GM18499 (cell line): Measurements from ENCODE around the gene FES.
A peak's percentile ranks its signal among the peaks of the same experiment; 100 is the strongest.
"Not testable (repeated sequence)": the region's sequence is repeated elsewhere in the genome, so short reads cannot be mapped to it uniquely, and the experiment has no call there.

Experiments
- ATAC-seq: cut with Tn5 transposase; IDR thresholded peaks from one replicate; pipeline ENCODE4 v1.9.1; 2021; ENCODE audit warnings: moderate number of reproducible peaks; ENCODE audit not compliant: insufficient read depth, unreplicated experiment

The FES gene

DNA sequence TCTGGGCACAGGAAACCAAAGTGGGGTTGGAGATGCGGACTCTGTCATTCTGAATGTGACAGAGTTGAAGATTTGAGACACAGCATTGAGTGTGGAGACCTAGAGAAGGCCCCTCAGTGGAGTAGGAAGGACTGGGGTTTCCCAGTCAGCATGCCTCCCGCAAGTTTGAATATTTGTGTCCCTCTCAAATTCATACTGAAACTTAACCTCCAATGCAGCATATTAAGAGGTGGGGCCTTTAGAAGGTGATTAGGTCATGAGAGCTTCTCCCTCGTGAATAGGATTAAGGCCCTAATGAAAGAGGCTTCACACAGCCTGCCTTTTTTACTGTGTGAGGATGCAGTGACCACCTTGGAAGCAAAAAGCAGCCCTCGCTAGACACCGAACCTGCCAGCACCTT is 40.1 kb downstream of the FES start:
- ATAC-seq, result peak; percentile 37

DNA sequence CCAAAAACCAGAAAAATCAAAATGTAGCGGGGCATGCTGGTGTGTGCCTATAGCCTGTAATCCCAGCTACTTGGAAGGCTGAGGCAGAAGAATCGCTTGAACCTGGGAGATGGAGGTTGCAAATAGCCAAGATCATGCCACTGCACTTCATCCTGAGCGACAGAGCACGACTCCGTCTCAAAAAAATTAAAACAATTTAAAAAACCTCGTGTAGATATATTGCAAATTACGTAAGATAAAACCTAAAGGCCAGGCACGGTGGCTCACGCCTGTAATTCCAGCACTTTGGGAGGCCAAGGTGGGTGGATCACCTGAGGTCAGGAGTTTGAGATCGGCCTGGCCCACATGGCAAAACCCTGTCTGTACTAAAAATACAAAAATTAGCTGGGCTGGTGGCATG is 42.5 kb downstream of the FES start:
- not testable (repeated sequence) for ATAC-seq

DNA sequence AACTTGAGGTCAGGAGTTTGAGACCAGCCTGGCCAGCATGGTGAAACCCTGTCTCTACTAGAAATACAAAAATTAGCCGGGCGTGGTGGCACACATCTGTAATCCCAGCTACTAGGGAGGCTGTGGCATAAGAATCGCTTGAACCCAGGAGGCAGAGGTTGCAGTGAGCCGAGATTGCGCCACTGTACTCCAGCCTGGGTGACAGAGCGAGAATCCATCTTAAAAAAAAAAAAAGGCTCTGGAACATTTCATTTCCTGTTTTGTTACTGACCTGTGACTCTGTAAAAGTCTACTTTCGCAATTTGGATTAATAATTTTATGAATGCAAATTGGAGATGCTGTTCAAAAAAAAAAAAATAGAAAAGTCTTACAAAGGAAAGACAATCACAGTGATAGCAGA is 43.8 kb downstream of the FES start:
- ATAC-seq, result not testable (repeated sequence)

DNA sequence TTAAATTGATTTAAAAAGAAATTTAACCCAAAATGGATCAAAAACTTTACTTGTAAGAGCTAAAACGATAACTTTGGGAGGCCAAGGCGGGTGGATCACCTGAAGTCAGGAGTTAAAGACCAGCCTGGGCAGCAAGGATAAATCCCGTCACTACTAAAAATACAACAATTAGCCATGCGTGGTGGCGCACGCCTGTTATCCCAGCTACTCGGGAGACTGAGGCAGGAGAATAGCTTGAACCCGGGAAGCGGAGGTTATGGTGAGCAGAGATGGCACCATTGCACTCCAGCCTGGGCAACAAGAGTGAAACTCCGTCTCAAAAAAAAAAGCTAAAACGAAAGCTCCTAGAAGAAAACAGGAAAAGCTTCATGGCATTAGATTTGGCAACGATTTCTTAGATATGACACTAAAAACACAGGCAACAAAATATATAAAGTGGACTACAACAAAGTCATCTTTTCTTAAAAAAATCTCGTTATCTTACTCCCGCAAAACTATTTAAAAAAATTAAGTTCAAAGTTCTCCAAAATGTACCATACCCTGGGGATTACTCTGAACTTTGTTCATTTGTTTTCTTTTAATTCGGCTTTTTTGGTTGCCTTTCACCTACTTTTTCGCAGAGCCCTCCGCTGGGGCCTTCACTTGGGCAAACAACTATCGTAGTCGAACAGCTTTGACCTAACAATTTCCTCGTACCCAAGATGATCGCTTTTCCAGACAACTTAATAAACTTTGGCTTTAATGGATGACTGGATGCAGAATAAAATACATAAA is 45.1 kb downstream of the FES start:
- ATAC-seq, result no peak

DNA sequence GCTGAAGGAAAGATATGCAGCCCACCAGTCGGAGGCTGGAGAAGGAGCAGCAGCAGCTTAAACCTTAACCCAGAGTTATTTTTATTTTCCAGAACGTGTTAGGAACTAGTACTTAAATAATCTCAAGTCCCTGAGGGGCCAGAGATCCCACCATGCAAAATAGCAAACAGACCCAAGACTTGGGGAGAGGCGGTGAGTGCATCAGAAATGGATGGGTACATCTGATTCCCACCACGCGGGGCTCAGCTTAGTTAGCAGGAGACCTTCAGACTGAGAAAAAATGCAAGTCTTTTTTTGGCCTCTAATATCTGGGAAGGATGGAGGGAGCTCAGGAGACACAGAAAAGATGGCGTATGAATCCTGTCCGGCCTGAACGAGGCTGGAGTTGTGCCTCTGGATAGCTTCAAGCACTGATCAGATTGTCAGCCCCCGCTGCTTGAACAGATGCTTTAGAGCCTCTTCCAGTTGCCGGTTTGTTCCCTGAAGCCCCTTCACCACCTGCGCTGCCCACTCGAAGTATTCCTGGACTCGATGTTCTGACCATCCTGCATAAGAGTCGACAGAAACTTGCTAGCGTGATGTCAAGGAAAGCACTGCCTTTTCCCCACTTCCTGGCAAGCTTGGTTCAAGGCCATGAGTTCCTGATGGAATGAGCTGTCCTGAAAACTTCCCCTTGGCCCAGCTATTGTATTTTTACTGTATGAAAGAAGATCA is 46.7 kb downstream of the FES start:
- no peak for ATAC-seq

DNA sequence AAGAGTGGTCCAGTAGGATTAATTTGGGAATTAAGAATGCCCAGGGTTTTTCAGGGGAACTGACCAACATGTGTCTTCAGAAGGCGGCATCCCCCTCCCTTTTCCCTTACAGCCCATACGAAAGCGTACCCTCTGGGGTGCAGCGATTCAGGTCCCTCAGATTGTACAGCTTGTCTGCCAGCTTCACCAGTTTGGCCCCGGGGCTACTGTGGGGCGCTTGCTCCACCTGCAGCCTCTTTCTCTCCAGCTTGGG is 47.2 kb downstream of the FES start:
- no peak for ATAC-seq

DNA sequence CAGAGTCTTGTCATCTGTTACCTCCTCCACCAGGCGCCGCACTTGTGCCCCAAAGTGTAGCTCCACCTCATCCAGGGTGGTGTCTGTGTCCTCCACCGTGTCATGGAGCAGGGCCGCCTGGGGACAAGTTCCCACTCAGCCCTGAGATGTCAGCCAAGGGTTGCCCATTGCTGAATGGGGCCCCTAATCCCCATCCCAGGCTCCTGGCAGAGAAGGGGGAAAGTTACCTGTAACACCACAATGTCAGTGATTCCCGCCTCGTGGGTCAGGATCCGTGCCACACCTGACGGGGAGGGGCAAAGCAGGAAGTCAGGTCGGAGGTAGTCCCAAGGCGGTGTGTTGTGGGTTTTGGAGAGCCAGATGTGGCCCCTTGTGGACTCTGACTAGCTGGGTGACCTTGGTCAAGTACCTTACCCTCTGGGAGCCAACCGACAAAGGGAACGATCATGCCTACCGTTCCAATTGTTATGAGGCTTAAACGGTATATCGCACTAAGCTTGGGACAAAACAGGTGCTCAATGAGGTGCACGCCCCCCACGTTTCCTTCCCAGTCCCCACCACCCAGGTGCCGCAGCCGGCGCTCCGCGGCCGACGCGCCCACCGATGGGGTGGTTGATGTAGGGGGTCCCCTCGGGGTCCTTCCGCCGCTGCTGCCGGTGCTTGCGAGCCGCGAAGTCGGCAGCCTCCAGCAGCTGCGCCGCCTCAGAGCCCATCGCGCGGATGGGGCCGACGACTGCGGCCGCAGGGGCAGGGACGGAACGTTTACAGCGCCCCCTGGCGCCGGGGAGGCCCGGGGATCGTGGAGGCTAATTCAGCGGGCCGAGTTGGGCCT is 47.7 kb downstream of the FES start, which contains the start of gene HDDC3:
HDDC3 (minus strand) TSS at position 722 of the 832 bp plus-strand sequence; CDS start at position 713, 9 bp downstream.
- no peak for ATAC-seq

DNA sequence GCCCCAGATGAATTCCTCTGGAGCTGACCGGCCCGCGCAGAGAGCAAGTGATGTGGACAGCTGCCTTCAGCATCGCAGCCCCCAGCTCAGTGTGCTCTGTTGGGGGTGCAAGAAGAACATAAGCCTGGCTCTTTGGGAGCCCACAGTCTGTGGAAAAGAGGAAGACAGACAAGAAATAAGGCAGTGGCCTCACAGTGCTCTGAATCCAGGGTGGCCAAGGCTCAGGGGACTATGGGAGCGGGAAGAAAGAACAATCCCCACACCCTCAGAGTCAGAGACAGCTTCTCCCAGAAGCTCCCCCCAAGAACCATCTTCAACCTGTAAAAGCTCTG is 48.3 kb downstream of the FES start:
- no peak for ATAC-seq

DNA sequence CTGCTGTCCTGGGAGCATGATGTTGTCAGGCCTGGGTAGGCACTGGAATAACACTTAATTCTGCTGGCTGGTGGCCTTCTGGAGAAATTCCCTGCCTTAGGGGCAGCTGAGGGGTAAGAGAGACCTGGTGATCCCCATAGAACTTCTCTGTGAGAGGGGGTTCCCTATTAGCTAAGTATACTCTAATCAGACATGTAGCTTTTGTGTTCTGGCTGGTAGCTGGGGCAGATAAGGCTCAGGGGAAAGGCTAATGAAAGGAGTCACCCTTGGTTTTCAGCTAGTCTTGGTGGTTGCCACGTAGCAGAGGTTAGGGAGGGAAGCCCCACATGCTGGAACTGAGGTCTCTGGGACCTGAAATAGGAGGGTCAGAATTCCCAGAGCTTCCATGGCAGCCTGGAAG is 49.0 kb downstream of the FES start:
- ATAC-seq, result no peak

DNA sequence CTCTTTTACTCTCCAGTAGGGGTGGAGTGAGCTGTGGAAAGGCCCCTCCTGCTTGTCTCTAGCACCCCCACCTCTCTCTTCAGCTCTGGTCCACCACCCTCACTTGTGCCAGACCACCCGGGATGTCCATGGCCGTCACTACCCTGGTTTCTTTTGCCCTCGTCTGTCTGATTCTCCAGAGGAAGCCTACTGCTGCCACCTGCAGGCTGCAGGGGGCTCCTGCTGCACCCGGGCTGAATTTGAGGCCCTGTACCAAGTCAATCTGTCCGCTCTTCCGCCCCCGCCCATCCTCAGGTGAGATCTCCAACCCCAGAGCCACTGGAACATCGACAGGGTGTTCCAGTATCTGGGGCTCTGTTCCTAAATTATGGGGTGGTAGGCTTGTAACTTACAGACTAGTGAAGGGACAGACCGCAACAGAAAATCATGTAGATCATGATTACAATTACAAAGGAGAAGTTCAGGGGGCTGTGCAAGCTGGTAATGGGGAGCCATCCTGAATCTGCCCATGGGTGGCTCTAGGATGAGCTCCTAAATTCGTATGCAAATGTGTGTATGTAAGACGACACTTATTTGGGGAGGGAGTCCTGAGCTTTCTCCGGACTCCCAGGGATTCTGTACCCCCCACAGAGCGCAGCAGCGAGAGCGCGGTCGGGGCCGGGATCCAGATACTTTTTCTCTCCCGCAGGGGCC is 50.1 kb downstream of the FES start:
- no peak for ATAC-seq

DNA sequence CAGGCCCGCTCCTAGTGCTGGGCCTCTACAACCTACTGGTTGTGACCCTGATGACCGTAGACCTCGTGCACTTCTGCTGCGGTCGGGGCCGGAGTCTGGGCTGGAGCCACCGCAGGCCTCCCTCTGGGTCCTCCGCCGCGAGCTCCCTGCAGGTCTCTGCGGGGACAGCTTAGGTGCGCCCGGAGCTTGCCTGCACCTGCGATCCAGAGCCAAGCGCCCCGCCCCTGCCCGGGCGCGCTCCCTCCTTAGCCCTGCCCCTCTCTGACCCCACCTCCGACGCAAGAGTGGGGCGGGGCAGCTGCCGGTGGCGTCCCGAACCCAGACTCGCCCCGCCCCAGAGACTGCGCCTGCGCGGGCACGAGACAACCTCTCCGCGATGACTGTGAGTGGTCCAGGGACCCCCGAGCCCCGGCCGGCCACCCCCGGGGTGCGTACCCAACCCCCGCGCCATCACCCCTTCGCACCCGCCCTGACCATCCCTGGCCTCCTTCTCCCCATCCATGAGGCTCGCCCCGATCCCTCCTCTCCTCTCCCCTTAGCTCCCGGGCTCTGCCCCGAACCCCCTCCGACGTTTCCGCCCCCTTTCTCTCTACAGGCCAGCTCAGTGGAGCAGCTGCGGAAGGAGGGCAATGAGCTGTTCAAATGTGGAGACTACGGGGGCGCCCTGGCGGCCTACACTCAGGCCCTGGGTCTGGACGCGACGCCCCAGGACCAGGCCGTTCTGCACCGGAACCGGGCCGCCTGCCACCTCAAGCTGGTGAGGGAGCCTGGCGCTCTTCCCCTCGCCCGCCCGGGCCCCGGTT is 50.8 kb downstream of the FES start, which contains the start of gene UNC45A:
UNC45A (plus strand) TSS at position 337 of the 803 bp plus-strand sequence; CDS start at position 377, 40 bp downstream.
- ATAC-seq, result no peak

DNA sequence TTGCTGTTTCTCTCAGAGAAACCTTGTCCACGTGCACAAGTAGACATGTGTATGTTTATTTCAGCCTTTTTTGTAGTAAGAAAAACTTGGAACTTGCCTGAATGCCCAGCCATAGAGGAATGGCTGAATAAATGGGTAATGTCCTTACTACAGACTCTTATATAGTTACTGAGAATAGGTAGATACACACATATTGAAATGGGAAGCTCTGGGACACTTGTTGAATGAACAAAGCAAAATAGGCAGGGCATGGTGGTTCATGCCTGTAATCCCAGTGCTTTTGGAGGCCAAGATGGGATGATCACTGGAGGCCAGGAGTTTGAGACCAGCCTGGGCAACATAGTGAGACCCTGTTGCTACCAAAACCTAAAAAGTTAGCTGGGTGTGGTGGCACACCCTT is 52.5 kb downstream of the FES start:
- ATAC-seq, result no peak

DNA sequence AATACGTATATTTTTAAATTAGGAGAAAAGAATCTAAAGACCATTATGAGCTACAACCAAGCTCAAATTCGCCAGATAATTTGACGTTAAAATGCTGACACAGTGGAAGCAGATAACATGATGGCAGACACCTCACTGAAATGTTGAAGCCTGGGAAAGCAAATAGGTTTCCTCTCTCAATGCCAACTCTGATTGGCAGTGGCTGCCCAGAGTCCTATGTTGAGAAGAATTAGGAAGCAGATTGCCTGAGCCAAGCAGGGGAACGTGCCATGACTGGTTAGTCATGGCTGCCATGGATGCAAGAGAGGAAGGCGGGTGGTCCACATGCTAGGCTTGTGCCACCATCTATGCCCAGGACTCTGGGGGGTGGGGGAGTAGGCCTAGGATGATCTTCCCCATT is 54.0 kb downstream of the FES start:
- ATAC-seq, result no peak

DNA sequence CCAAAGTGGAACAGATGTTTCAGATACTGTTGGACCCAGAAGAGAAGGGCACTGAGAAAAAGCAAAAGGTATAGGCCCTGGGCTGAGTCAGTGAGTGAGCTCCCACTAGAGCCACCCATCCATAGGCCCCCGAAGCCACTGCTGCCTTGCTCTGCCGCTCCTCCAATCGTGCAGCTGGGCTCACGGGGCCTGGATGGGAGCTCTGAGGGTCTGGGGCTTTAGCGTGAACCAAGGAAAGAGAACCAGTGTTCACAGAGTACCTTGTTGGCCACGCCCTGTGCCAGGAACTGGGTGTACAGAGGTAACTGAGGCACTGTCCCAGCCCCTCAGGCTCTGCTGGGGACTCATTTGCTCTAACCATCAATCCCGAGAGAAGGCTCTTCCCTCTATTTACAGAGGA is 55.5 kb downstream of the FES start:
- no peak for ATAC-seq

DNA sequence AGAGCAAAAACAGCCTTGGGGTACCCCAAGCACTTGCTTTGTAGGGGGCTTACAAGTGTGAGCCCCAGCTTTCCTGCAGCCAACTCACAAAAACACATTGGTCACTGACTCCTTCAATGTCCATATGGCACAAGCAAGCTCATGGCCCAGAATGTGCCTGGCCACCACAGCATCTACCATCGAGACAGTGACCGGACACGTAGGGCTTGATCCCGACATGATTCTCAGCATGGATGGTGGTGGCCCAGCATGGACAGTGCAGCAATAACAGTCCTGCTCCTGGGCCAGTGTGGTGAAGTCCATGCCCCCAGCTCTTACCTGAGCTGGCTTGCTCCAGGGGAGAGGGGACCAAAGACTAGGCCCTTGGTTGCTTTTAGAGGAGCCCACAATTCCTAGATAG is 56.7 kb downstream of the FES start:
- no peak for ATAC-seq

DNA sequence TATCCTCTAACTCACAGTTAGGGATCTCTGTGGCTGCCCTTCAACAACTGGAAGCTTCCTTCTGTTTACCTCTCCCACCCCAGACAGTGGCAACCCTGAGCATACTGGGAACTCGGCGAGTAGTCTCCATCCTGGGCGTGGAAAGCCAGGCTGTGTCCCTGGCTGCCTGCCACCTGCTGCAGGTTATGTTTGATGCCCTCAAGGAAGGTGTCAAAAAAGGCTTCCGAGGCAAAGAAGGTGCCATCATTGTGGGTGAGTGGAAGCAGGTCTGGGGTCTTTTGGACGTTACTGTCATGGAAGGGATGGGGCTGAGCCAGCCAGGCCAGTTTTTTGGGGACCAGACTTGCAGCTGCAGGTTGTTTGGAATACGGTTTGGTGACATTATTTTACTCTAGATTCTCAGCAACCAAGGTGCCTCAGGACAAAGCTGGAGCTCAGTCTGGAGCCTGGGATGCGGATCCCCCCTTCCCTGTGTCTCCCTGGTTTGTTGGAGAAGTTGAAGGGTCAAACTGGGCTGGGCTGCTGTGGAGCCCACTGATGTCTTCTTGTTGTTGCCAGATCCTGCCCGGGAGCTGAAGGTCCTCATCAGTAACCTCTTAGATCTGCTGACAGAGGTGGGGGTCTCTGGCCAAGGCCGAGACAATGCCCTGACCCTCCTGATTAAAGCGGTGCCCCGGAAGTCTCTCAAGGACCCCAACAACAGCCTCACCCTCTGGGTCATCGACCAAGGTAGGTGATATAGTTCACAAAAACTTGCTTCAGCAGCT is 58.2 kb downstream of the FES start:
- no peak for ATAC-seq

DNA sequence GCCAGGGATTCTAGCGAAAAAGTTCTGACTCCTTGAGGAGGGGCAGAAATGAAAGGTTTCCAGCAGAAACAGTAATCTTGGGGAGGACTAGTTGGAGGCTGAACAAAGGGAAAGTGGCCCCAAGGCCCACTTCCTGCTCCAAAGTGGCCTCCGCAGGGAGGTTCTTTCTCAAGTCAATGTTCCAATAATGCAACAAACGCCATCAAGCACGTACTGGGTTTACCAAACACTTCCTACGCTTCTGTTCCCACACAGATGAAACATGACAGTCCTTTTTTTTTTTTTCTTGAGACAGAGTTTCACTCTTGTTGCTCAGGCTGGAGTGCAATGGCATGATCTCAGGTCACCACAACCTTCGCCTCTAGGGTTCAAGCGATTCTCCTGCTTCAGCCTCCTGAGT is 60.8 kb downstream of the FES start:
- no peak for ATAC-seq
